22Rv1 (cell line): ENCODE data around the gene SIK2.
A peak's percentile ranks its signal among the peaks of the same experiment; 100 is the strongest.

Source experiments
- H3K27ac ChIP-seq: fragments of 450-650 bp; 2 replicates; pipeline ENCODE4 v1.5.1; 2017
- CTCF ChIP-seq: fragments of 450-650 bp; IDR thresholded peaks from 2 replicates; pipeline ENCODE4 v1.5.1; 2017; ENCODE audit warnings: mild to moderate bottlenecking
- ZFX ChIP-seq: fragments of 450-650 bp; IDR thresholded peaks from 2 replicates; pipeline ENCODE4 v1.6.1; 2017; ENCODE audit warnings: antibody characterized with exemption, borderline replicate concordance

The SIK2 gene

DNA sequence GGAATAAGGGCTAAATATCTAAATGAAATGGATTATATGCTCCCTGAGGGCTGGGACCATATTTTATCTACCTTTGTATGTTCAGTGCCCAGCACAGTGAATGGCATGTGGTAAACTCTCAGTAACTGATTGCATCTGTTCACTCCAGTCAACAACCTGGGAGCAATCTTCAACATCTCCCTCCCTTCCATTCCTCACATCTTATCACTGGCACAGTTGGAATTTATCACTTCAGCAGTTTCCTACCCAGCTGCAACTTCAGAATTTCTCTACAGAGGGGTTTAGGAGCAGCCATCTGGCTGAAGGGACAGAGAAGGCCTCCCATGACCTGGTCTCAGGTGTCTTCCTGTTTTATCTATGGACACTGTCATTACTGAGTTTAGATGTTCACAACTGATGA is 9.8 kb upstream of the SIK2 start:
- TF ChIP-seq ZFX (no peak), CTCF (no peak)
- no peak overlapping the region for H3K27ac ChIP-seq

DNA sequence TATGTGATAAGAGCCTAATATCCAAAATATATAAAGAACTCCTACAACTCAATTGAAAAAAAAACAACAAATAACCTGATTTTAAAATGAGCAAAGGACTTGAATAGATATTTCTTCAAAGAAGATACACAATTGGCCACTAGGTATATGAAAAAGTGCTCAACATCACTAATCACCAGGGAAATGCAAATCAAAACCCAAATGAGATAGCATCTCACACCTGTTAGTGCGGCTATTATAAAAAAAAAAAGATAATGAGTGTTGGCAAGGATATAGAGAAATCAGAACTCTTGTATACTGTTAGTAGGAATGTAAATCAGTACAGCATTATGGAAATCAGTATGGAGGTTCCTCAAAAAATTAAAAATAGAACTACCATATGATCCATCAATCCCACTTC is 5.9 kb upstream of the SIK2 start:
- TF ChIP-seq ZFX (no peak), CTCF (no peak)
- H3K27ac ChIP-seq, result no peak overlapping the region

GRCh38 chr11:111598148-111598547 is 4.1 kb upstream of the SIK2 start:
- no peak overlapping the region for H3K27ac ChIP-seq
- TF ChIP-seq ZFX, result no peak

- no peak overlapping the region for H3K27ac ChIP-seq
- TF ChIP-seq ZFX (no peak), CTCF (no peak)
Measured at GRCh38 chr11:111598559-111598958, 3.7 kb upstream of the SIK2 start.

GRCh38 chr11:111601636-111601978 is 642 bp upstream of the SIK2 start:
- peak overlapping the region; percentile 85 for H3K27ac ChIP-seq
- TF ChIP-seq ZFX (no peak), CTCF (no peak)

DNA sequence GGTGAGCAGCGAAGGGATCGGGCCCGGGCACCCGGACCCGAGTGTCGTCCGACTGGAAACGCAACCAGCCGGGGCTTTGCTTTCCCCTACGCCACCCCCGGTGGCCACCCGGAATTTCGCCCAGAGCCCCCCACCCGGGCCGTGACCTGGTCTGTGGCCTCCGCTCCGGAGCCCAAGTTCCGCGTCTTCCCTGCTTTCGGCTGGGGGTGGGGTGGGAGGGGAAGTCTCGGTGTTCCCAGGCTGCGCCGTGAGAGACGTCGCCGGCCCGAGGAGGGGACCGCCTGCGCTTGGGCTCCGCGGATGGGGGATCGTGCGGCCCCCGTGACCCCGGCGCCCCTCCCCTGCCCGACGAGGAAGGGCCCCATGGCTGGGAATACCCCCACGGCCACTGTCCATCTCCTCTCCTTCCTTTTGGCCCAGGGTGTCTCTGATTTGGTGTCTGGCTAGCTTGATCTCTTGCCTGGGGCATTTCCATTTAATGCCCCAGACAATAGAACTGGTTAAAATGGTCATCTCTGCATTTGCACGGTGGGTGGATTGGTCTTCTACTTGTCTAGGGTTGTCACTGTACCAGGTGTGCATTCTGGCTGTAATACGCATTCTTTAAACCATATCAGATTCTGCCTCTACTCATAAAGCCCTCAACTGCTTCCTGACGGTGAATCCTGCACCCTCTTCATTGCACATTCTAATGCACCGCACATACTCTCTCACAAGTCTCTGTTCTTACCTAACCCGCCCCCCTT is 789 bp downstream of the SIK2 start:
- TF ChIP-seq CTCF (no peak), ZFX (no peak)
- peak overlapping the region; percentile 85 for H3K27ac ChIP-seq

DNA sequence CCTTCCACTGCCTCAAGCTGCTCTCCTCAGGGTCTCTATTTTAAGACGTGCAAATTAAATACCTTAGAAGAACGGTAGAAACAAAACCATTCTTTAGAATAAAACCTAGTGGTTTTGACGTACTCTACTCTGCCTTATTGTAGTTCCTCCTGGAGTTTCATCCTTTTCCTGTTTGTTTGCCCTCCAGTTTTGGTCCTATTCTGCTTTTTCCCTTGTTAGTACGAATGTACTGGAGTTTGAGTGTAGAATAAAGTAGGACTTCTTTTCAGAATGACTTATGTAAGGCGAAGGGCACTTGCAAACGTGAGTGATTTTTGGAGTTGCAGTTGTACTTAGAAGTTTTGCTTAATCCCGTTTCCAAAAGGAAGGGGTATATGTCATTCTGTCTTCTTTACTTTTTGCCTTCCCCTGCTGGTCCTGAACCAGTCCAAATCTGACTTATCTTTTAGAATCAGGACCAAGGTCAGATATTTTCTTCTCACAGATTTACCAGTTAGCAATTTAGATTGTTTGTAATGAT is 1.4 kb downstream of the SIK2 start:
- peak overlapping the region; percentile 85 for H3K27ac ChIP-seq
- TF ChIP-seq ZFX (no peak), CTCF (no peak)
